HG03159 (cell line): ENCODE measurements around the gene SLC2A4RG.
"Not testable (repeated sequence)": the region's sequence is repeated elsewhere in the genome, so short reads cannot be mapped to it uniquely, and the experiment has no call there.

Experiments used
- ATAC-seq: cut with Tn5 transposase; IDR thresholded peaks from one replicate; pipeline ENCODE4 v1.9.1; 2021; ENCODE audit warnings: mild to moderate bottlenecking, moderate library complexity; ENCODE audit not compliant: unreplicated experiment

The SLC2A4RG gene

GRCh38 chr20:63773571-63774241 is 34.1 kb downstream of the SLC2A4RG start:
- ATAC-seq: no peak

DNA sequence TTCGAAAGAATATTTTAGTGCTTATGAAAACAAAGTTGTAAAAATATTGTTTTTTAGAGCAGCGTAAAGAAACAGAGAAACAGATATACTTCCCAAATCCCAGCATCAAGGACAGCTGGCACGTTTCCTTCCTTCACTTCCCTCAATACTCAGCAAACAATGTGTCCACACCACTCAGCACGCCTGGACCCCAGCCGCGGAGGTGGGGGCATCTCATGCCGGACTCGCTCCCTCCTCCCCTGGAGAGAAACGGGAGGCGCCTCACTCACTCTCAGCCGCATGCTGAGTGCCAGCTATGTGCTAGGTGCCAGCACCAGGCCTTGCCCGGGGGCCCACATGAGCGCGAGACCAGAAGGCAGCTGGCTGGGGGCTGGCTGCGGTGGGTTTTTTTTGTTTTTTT is 34.7 kb downstream of the SLC2A4RG start:
- no peak for ATAC-seq

DNA sequence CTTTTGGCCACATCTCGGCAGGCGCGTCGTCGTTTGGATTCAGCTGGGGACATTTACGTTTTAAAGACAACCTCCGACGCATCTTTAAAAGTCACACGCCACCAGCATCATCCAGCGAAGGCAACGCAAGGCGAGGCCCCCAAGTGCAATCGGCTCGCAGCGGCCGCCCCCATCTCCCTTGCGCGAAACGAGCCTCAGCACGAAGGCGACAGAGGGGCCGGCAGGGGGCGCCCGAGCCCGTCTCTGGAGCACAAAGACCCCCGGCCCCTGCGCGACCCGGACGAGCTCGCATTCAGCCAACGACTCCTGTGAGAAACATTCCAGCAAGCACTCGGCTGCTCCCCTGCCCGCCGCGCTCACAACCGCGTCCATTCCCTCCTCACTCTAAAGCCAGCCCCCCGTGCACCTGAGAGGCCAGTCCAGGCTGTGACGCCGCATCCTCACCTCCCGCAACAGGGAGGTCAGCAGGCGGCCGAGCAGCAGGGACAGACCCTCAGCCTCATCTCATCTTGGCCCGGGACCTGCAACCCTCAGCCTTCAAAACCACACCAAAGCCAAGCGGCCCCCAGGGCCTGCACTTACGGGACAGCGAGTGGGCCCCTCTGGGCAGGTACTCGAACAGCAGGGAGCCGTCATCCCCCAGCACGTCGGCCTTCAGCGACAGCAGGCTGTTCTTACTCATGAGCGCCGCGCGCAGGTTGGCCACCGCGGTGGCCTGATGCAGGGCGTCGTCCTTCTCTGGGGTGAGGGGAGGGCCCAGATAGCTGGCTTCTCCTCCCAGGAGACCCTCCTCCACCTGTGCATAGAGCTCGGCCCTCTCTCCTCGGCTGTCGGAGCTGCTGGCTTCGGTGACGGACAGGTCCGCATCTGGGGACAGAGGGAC is 35.8 kb downstream of the SLC2A4RG start:
- no peak for ATAC-seq

DNA sequence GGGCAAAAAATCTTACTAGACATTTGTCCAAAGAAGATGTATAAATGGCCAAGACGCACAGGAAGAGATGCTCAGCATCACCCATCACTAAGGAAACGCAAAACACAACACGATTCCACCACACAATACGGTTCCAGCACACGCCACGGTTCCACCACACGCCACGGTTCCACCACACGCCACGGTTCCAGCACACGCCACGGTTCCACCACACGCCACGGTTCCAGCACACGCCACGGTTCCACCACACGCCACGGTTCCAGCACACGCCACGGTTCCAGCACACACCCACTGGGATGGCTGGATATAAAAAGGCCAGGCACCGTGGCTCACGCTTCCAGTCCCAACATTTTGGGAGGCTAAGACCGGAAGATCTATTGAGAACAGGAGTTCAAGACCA is 37.3 kb downstream of the SLC2A4RG start:
- not testable (repeated sequence) for ATAC-seq

GRCh38 chr20:63777614-63778013 is 38.0 kb downstream of the SLC2A4RG start:
- no peak for ATAC-seq

DNA sequence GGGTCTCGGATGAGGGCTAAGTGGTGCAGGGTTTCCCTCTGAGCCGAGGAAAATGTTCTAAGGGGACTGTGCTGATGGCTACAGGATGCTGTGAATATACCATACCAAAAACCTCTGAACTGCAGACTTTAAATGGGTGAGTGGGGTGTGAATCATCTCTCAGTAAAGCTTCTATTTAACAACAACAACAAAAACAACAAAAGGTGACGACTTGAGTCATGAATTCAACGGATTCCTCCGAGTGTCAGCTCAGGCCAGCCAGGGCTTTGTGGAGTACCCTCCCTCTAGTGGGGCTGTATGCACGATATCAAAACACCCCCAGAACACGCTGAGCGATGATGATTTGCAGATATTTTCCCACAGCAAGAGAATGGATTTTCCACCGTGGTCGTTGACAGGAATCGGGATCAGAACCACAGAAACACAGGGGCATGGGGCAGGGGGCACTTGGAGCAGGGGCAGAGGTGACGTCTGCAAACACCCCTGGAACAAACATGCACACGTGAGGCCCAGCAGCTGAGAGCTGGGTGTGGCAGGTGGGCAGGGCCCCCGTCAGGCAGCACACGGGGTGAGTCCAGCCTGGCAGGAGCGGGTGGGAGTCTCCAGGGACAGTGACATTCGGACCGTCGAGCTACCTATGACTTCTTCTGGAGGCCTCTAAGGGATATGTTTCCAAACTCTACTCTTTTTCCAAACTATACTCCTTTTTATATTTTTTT is 38.6 kb downstream of the SLC2A4RG start:
- ATAC-seq: no peak

DNA sequence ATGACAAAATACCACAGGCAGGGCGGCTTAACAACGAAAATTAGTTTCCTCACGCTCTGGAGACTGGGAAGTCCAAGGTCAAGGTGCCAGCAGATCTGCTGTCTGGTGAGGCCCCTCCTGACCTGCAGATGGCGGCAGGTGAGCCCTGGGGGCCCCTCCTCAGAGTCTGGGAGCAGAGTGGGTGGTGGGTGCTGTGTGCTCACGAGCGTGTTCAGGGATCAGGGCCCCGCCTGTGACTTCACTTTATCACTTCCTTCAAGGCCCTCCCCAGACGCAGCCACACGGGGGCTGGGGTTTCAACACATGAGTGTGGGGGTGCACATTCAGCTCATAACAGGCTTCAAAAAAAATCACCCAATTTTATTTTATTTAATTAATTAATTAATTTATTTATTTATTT is 39.3 kb downstream of the SLC2A4RG start:
- ATAC-seq: no peak

- no peak for ATAC-seq
Measured at GRCh38 chr20:63781181-63781580, 41.6 kb downstream of the SLC2A4RG start.

- no peak for ATAC-seq
Measured at GRCh38 chr20:63782051-63782471, 42.5 kb downstream of the SLC2A4RG start.

GRCh38 chr20:63782521-63782971 is 43.0 kb downstream of the SLC2A4RG start:
- ATAC-seq: no peak

GRCh38 chr20:63783970-63784369 is 44.4 kb downstream of the SLC2A4RG start:
- ATAC-seq: no peak

DNA sequence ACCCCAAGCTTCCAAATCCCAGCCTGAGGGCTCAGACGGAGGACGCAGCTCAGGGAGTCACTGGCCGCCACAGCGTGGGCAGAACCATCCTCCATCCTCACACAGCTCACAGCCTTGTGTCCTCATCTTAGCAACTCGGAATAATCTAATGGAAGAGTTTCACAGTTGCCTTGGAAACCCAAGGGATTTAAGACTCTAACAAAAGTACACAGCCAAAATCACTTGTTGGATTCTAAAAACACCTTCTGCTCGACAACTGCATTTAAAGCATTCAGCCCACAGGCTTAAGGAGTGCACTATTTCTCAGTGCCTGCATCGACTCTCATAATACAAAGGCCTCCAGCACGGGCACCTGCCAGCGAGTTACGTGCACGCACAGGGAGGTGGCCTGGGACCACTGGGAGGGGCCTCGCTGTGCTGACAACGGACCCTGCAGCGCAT is 46.1 kb downstream of the SLC2A4RG start:
- no peak for ATAC-seq

- no peak for ATAC-seq
Measured at GRCh38 chr20:63787302-63787701, 47.7 kb downstream of the SLC2A4RG start.

DNA sequence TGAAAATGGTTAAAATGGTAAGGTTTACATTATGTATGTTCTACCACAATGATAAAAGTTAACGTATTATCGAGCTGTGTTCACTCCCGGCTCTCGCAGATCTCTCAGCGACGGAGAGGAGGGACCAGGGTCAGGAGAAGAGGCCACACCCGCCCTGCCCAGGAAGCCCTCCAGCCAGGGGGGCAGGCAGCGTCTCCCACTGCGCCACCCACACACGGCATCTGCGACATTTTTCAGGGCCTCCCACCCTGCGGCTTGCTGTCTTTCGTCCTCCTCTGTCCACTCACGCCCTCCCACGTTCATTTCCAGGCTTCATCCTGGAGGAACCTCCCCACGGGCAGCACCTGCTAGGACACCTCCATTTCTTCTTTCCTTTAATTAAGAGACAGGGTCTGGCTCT is 48.2 kb downstream of the SLC2A4RG start:
- no peak for ATAC-seq

GRCh38 chr20:63789836-63790571 is 50.4 kb downstream of the SLC2A4RG start:
- ATAC-seq: no peak

DNA sequence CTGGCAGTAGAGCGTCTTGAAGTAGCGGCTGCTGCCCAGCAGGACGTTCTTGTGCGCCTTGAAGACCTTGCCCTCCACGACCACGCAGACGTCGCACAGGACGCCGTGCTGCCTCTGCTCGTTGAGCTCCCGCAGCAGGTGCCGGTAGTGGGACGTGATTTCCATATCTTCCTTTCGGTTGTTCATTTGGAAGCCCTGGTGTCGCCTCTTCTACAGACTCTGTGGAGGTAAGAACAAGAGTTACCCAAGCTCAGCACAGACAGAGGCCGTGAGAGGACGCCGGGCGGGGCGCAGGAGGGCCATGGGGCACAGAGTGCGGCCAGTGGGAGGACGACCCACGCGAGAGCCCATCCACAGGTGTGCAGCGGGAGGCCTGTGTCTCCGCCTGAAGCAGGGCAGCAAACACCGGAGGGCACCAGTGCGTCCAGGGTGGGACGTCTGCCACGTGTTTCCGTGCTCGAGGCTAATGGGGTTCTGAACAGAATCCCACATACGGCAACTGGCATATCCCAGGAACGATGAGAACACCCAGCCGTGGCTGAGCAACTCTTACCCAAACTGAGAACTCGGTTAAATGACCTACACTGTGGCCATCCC is 51.1 kb downstream of the SLC2A4RG start:
- no peak for ATAC-seq

- ATAC-seq: no peak
Measured at GRCh38 chr20:63791497-63792156, 52.1 kb downstream of the SLC2A4RG start.

DNA sequence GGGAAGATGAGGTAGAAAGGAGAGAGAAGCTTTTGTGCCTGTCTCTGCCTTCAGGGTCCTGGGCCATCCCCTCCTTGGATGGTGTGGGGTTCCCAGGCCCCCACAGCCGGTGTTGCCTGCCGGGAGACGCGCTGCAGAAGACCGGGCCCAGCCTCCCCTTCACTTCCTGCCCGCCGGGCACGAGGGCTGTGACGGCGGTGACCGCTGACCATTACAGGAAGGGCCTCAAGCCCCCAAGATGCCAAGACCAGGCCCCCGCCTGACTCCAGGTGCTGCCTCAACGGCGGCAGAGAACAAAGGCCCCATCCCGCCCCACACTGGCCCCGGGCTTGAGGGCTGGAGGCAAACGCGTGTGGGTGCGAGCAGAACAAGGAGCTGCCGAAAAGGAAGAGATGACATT is 53.3 kb downstream of the SLC2A4RG start:
- no peak for ATAC-seq
